OCI-M2 (cell line): ENCODE results near the gene PRKAG2.
A peak's percentile ranks its signal among the peaks of the same experiment; 100 is the strongest.
"Not testable (repeated sequence)": the region's sequence is repeated elsewhere in the genome, so short reads cannot be mapped to it uniquely, and the experiment has no call there.

Experiments used
- DNase-seq: peaks from one replicate; lab custom pipeline; 2025; ENCODE audit not compliant: unreplicated experiment; lab: John Stamatoyannopoulos, UW

PRKAG2 gene

DNA sequence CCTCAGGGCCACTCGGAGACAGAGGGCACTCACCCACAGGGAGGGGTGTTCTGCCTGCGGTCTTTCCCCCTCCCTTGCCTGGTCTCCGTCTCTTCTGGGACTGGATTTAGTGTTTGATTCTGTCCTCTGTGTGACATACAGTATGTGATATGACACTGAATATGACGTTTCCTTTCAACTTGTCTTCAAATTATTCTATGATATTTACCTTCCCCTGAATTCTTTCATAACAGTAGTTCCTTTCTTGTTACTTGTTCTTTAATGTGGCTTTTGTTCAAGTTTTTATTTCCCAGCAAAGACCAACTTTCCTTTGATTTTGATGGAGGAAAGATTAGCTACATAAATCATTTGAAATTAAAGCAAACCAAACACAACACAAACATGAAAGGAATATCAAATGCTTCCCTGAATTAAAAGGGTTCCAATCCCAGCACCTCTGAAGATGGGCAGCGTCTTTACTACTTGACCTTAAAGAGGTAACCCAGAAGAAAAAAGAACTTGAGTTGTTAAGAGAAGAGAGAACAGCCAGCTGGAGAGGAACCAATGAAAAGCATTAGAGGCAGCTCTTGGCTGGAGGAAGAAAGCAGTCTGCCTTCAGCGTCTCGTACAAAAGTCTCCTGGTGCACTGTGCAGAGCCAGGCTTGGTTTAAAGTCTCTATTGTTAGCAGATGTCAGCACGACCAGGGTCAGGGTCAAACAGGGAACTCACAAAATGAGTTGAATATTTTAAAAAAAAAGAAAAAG, 338.9 kb downstream of the PRKAG2 start:
- no peak for DNase-seq

- DNase-seq = not testable (repeated sequence)
Measured at GRCh38 chr7:151536178-151536577, 340.7 kb downstream of the PRKAG2 start.

DNA sequence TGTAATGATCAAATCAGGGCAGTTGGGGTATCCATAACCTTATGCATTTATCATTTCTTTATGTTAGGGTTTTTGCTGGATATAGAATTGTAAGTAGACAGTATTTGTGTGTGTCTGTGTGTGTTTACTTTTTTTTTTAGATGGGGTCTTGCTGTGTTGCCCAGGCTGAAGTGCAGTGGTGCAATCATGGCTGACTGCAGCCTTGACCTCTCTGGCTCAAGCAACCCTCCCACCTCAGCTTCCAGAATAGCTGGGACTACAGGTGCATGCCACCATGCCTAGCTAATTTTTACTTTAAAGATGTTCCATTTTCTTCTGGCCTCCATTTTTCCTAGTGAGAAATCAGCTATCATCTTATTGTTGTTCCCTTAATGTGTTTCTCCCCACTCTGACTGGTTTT, 347.1 kb downstream of the PRKAG2 start:
- DNase-seq = no peak

DNA sequence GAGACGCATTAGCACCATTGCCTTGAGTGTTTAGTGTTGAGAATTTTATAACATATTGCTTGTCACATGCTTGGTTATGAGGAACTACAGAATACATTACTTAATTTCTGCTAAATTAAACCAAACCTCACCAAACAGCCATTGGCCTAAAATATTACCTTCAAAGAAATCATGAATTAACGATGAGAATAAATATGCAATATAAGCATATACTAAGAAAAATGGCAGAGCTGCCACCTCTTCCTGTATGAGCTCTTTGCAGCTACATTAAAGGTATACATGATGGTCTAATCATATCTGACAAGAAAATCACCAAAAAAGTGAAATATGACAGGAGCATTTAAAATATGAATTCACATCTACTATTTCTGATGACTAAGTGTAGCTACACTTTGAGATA, 352.1 kb downstream of the PRKAG2 start:
- no peak for DNase-seq

DNA sequence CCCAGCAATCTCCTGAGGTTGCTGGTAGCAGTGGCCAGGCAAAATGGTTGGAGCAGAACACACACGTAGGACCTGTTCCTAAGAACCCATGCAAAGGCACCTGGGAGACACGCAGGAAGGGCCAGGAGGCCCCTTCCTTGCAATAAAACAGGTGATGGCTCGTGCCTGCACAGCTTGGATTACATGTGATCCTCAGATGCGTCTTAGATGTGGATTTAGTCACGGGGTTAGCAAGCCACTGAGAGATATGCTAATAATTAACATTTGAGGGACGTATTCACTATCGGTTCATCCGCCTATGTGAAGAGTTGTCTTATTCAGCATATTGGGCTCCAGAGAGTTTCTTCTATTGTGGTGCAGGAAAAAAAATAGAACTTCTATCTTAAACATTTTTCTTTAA, 352.6 kb downstream of the PRKAG2 start:
- no peak for DNase-seq

GRCh38 chr7:151520419-151521261, 356.3 kb downstream of the PRKAG2 start:
- no peak for DNase-seq

DNA sequence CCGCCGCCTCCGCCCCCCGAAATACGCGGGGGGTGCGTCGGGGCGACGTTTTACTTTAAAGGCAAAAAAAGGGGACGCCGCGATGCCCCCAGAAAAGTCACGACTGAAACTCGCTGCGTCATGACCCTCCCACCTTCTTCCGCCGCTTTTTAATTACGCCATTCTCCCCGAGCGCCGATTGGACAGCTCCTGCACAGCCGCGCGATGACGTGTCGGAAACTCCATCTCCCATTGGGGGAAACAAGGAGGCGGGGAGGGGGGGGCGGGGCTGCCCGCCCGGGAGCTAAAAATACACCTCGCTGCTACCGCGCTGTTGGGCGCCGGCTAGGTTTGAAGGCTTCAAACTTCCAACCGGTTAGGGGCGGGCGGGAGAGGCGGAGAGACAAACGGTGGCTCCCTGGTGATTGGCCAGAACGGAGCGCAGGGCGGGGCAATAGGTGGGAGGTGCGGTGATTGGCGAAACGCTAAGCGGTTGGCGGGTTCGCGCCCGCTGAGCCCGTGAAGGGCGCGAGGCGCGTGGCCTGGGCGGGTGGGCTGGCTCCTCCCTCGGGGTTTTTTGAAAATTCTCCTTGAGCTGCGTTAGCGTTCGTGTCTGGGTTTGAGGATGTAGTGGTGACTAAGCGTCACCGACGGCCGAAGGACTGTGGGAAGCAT, 357.0 kb downstream of the PRKAG2 start, which contains the start of gene RHEB:
RHEB (minus strand) TSS at position 131 of the 654 bp plus-strand sequence. CDS start 384 bp downstream, outside the sequence.
- peak; percentile 97 for DNase-seq

DNA sequence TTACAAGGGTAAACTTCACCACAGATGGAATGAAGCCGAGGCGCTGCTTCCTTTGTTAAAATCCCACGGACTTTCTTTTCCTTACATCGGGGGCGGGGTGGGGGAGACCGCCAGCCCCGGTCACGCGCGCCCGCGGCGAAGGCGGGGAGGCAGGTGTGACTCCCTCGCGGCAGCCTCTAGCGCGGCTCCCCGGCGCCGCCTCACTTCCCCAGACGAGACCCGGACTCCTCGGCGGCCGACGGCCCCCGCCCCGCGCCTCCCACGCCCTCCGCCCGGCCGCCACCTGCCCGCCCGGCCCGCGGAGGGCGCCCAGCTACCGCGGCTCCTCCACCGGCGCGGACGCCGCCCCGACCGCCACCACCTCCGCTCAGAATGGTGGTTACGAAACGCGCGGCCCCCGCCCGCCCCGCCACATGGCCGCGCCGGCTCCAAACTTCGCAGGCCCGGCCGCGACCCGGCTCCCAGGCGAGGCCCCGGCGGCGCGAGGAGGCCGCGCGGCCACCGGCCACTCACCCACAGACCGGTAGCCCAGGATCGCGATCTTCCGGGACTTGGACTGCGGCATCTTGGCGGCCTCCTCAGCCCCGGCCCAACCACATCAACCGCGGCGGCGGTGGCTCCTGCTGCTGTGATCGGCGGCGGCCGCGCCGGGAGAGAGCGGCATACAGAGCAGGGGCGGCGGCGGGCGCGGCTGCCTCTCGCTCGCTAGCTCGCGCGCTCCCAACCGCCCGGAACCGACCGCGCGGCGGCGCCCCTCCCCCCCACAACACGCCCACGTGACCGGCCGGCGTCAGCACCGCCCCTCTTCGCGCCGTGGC, 357.8 kb downstream of the PRKAG2 start:
- not testable (repeated sequence) for DNase-seq

DNA sequence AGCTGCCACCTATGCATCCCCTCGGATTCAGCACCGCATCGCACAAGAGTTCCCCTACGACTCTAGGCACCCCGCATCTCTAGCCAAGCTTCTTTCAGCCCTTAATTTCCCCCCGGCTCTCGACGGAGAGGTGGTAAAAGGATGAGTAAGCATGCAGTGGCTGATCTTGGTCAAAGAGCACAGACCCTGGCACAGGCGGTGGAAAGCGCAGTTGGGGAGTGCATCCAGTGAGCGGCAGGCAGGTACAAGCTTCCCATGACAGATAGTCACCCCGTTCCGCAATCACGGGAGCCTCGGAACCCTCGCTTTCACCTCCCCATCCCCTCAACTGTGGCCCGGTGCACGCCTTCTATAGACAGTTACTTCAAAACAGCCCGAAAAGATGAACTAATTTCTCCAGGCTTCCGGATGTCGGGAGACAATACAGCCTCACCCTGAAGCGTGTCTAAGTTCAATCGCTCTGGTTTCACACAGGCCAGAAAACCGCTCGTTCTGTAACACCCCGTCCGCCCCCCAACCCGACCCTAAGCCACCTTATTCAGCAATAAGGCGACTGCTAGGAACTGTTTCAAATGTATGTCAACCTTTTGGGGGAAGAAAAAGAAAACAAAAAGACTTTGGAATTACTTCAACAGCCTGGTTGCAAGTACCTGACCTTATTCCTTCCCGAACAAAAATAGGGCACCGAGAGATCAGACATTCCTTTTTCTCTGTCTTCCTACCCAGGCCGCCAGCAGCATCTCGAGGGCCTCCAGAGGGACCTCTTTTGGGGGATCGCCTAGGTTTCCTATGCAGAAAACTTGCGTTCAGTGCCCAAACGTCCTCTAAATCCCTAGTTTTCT, 358.6 kb downstream of the PRKAG2 start:
- no peak for DNase-seq

DNA sequence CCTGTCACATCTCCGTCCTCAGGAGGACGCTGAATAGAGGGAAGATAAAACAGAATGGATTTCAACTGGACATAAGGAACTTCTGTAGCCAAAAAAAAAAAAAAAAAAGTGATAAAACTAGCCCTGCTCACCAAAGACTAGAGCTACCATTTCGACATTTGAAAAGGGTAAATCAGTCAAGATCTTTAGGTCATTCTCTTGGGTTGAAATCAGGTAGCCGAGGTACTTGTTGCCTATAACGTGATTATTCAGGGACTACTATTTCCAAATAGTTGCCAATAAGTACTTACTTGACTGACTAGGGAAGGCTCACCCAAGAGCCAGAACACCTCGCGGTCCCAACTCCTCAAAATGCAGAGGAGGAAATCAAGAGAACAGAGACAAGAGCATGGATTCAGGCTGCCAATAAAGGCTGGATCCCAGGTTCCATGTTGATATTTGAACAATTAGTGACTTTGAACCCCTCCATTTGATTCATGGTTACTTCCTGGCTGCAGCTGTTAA, 359.3 kb downstream of the PRKAG2 start:
- no peak for DNase-seq

DNA sequence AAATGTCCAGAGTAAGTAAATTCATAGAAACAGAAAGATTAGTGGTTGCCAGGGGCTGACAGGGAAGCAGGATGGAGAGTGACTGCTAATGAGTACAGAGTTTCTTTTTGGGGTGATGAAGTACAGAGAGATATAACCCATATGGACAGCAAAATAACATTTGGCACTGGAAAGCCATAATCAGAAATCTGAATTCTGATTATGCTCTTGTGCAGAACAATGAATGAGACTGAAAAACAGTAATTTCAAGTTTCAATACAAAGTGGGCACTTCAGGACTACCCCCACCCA, 361.7 kb downstream of the PRKAG2 start:
- DNase-seq = no peak

GRCh38 chr7:151514461-151515275, 362.2 kb downstream of the PRKAG2 start:
- DNase-seq = no peak

GRCh38 chr7:151513133-151513532, 363.8 kb downstream of the PRKAG2 start:
- DNase-seq = no peak

DNA sequence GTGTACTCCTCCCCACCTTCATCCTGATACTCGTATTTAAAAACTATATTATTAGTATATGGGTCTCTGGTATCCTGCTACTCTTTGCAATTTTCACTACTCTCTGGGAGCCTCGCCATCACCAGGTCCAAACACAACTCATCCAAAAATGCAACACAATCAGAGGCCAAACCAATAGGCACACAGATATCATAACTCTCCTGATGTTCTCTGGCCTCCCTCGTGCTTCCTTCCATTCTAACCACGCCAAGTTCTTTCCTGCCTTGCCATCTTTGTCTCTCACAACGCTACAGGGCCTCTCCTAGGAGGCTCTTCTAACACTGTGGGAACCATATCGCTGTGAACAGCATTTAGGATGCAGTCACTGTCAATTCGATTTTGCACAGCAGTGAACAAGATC, 364.6 kb downstream of the PRKAG2 start:
- no peak for DNase-seq

DNA sequence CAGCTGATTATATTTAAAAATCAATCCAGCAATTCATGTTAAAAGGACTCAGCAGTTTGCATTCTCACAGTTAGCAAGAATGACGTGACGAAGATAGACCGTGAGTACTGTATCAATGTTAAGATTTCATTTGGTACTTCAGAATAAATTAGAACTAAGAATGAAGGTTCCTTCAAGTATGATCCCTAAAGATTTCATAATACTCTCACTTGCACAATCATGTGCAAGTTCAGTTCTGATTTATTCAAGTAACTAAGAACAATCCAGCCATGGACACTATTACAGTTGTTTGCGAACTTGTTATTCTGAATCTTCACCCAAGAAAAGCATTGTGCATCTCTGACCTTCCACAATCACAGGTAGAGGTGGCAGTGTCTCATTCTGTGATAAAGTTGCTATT, 365.0 kb downstream of the PRKAG2 start:
- DNase-seq = no peak

DNA sequence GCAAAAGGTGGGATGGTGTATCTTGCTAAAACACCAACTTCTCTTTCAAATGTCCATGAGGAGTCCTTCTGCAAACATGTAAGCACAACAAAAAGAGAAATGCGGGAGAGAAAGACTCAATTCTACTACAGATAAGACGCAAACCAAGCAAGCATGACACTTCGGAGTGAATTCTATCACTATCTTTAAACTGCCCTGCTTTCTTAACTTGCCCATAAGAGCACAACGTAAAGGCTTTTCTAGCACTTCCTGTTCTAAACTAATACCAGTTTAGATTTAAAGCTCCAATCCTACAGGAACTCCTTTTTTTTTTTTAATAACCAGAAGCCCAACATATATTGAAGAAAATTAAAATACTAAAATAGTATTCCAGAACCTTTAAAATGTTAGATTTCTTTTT, 365.6 kb downstream of the PRKAG2 start:
- no peak for DNase-seq

DNA sequence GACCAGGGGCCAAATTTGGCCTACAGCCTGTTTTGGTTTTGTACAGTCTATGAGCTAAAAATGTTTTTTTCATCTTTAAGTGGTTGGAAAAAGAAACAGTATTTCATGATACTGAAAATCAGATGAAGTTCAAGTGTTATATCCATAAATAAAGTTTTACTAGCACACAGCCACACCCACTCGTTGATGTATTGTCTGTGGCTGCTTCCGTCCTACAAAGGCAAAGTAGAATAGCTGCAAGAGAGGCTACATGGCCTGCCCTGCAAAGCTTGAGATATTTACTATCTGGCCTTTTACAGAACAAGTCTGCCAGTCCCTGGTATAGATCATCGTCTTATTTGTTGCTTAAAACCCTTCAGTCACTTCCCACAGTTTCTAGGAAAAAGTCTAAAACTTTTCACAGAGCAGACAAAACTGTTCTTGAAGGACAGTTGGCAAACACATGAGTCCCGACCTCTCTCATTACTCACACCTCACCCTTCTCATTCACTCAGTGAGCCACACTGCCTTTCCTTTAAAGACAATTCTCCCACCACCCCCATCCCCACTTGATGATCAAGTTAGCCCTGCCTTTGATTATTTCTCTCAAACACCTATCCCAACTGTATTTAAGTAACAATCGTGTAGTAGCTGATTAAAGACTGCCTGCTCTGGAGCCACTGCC, 367.1 kb downstream of the PRKAG2 start:
- no peak for DNase-seq

DNA sequence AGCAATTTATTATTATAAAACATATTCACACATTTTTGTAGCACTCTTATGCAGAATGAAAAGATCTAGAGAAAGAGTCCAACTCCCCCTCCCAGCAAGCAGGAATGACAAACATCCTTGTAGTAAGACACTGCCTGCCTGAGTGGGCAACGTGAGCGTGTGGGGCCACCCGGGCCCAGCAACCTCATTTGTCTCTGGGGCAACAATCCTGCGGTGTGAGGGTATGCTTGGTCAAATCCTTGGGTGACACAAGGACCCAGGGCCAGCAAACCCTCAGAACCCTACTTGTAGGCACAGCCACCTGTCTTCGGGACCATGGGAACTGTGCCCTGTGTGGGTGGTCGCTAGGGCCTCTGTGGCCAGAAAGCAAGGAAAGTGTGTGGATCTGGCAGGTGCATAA, 367.9 kb downstream of the PRKAG2 start:
- no peak for DNase-seq

- no peak for DNase-seq
Measured at GRCh38 chr7:151507806-151508205, 369.1 kb downstream of the PRKAG2 start.
